HEK293 (cell line): ENCODE data around the gene LRRC15.

Experiments
- CTCF ChIA-PET: fragments of 350-600 bp; formaldehyde crosslinking; extraction: SDS; loops from one replicate; lab custom pipeline; 2021; ENCODE audit warnings: antibody characterized with exemption; lab: Yijun Ruan, JAX
- POLR2A ChIA-PET: fragments of 300-600 bp; formaldehyde crosslinking; extraction: SDS; loops from one replicate; lab custom pipeline; 2020; ENCODE audit warnings: antibody characterized with exemption, inconsistent platforms; lab: Yijun Ruan, JAX
- H3K27ac ChIP-seq: fragments of 200-500 bp; sonication (Bioruptor generic); 2 replicates; pipeline ENCODE4 v1.5.1; 2014; ENCODE audit warnings: low read depth, low read length, control low read depth, inconsistent platforms; ENCODE audit errors: extremely low read depth
- H3K36me3 ChIP-seq, 2 experiments: fragments of 200-500 bp in 1 of 2; sonication (Bioruptor generic) in 1 of 2; 1 replicate in 1 of 2; 2 replicates in 1 of 2; pipeline ENCODE4 v1.5.1; 2014 to 2017; ENCODE audit warnings: inconsistent platforms in 2 of 2, low read length in 2 of 2; ENCODE audit not compliant: control insufficient read depth in 2 of 2, insufficient read depth in 1 of 2
- H3K4me1 ChIP-seq: fragments of 200-500 bp; sonication (Bioruptor generic); 2 replicates; pipeline ENCODE4 v1.5.1; 2014; ENCODE audit warnings: mild to moderate bottlenecking, low read length, inconsistent platforms; ENCODE audit not compliant: control insufficient read depth, insufficient read depth
- H3K4me3 ChIP-seq: 2 replicates; pipeline ENCODE4 v1.5.1; 2011; ENCODE audit warnings: low read depth, mild to moderate bottlenecking, control low read depth, low read length, moderate library complexity
- H3K9me3 ChIP-seq: fragments of 200-500 bp; sonication (Bioruptor generic); 2 replicates; pipeline ENCODE4 v1.5.1; 2014; ENCODE audit warnings: low read depth, low read length, inconsistent platforms; ENCODE audit not compliant: control insufficient read depth, insufficient read depth
- OSR2 ChIP-seq: fragments of 450-650 bp; formaldehyde crosslinking; IDR thresholded peaks from 2 replicates; pipeline ENCODE4 v1.5.1; 2016; ENCODE audit warnings: missing biosample characterization, missing genetic modification characterization
- SCRT2 ChIP-seq: fragments of 450-650 bp; formaldehyde crosslinking; IDR thresholded peaks from 2 replicates; pipeline ENCODE4 v1.5.1; 2016; ENCODE audit warnings: missing biosample characterization, missing genetic modification characterization
- ZBTB20 ChIP-seq: fragments of 450-650 bp; formaldehyde crosslinking; IDR thresholded peaks from 2 replicates; pipeline ENCODE4 v1.5.1; 2016; ENCODE audit warnings: missing biosample characterization, missing genetic modification characterization
- ZFP37 ChIP-seq: fragments of 450-650 bp; formaldehyde crosslinking; IDR thresholded peaks from 2 replicates; pipeline ENCODE4 v1.5.1; 2016; ENCODE audit warnings: missing biosample characterization, missing genetic modification characterization
- ZNF146 ChIP-seq: fragments of 450-650 bp; formaldehyde crosslinking; IDR thresholded peaks from 2 replicates; pipeline ENCODE4 v1.5.1; 2016; ENCODE audit warnings: missing biosample characterization, missing genetic modification characterization
- ZNF175 ChIP-seq: fragments of 450-650 bp; formaldehyde crosslinking; IDR thresholded peaks from 2 replicates; pipeline ENCODE4 v1.5.1; 2016; ENCODE audit warnings: missing biosample characterization, missing genetic modification characterization
- ZNF292 ChIP-seq: fragments of 450-650 bp; formaldehyde crosslinking; IDR thresholded peaks from 2 replicates; pipeline ENCODE4 v1.5.1; 2016; ENCODE audit warnings: low read depth, missing biosample characterization, missing genetic modification characterization, borderline replicate concordance
- ZNF404 ChIP-seq: fragments of 450-650 bp; formaldehyde crosslinking; IDR thresholded peaks from 2 replicates; pipeline ENCODE4 v1.5.1; 2017; ENCODE audit warnings: missing biosample characterization, missing genetic modification characterization
- ZNF433 ChIP-seq: fragments of 450-650 bp; formaldehyde crosslinking; IDR thresholded peaks from 2 replicates; pipeline ENCODE4 v1.5.1; 2016; ENCODE audit warnings: missing biosample characterization, missing genetic modification characterization, low read depth
- ZNF510 ChIP-seq: fragments of 450-650 bp; formaldehyde crosslinking; IDR thresholded peaks from 2 replicates; pipeline ENCODE4 v1.5.1; 2018; ENCODE audit warnings: mild to moderate bottlenecking, missing genetic modification characterization, missing biosample characterization; ENCODE audit not compliant: insufficient replicate concordance
- ZNF610 ChIP-seq: fragments of 450-650 bp; formaldehyde crosslinking; IDR thresholded peaks from 2 replicates; pipeline ENCODE4 v1.5.1; 2016; ENCODE audit warnings: missing biosample characterization, missing genetic modification characterization, borderline replicate concordance
- ZNF660 ChIP-seq: fragments of 450-650 bp; IDR thresholded peaks from 2 replicates; pipeline ENCODE4 v1.5.1; 2018; ENCODE audit warnings: missing biosample characterization, mild to moderate bottlenecking, missing genetic modification characterization
- ZNF76 ChIP-seq: fragments of 450-650 bp; formaldehyde crosslinking; IDR thresholded peaks from 2 replicates; pipeline ENCODE4; 2016; ENCODE audit warnings: low read depth, missing biosample characterization, missing genetic modification characterization, borderline replicate concordance
- ZNF776 ChIP-seq: fragments of 450-650 bp; formaldehyde crosslinking; IDR thresholded peaks from 2 replicates; pipeline ENCODE4 v1.5.0; 2017; ENCODE audit warnings: missing biosample characterization, missing genetic modification characterization, borderline replicate concordance
- ZNF785 ChIP-seq: fragments of 450-650 bp; formaldehyde crosslinking; IDR thresholded peaks from 2 replicates; pipeline ENCODE4 v1.5.1; 2016; ENCODE audit warnings: missing biosample characterization, missing genetic modification characterization
- ZNF837 ChIP-seq: fragments of 450-650 bp; formaldehyde crosslinking; IDR thresholded peaks from 2 replicates; pipeline ENCODE4 v1.5.1; 2016; ENCODE audit warnings: missing biosample characterization, missing genetic modification characterization
- TF ChIP-seq, protein P1 (sequence below): fragments of 450-650 bp; formaldehyde crosslinking; IDR thresholded peaks from 2 replicates; pipeline ENCODE4; 2016; ENCODE audit warnings: missing biosample characterization, missing genetic modification characterization
- TF ChIP-seq, protein P2 (sequence below): fragments of 450-650 bp; formaldehyde crosslinking; IDR thresholded peaks from 2 replicates; pipeline ENCODE4 v1.5.1; 2017; ENCODE audit warnings: missing biosample characterization, missing genetic modification characterization
- TF ChIP-seq, protein P3 (sequence below): fragments of 450-650 bp; formaldehyde crosslinking; conservative IDR thresholded peaks from 2 replicates; pipeline ENCODE4 v1.5.1; 2016; ENCODE audit warnings: low read depth, missing biosample characterization, missing genetic modification characterization
- TF ChIP-seq, protein P4 (sequence below): fragments of 450-650 bp; formaldehyde crosslinking; optimal IDR thresholded peaks from 2 replicates; pipeline ENCODE3; 2016; ENCODE audit warnings: missing biosample characterization, mild to moderate bottlenecking, missing genetic modification characterization
- TF ChIP-seq, protein P5 (sequence below): fragments of 450-650 bp; formaldehyde crosslinking; IDR thresholded peaks from 2 replicates; pipeline ENCODE4 v1.5.1; 2016; ENCODE audit warnings: missing biosample characterization, missing genetic modification characterization

Gene LRRC15

DNA sequence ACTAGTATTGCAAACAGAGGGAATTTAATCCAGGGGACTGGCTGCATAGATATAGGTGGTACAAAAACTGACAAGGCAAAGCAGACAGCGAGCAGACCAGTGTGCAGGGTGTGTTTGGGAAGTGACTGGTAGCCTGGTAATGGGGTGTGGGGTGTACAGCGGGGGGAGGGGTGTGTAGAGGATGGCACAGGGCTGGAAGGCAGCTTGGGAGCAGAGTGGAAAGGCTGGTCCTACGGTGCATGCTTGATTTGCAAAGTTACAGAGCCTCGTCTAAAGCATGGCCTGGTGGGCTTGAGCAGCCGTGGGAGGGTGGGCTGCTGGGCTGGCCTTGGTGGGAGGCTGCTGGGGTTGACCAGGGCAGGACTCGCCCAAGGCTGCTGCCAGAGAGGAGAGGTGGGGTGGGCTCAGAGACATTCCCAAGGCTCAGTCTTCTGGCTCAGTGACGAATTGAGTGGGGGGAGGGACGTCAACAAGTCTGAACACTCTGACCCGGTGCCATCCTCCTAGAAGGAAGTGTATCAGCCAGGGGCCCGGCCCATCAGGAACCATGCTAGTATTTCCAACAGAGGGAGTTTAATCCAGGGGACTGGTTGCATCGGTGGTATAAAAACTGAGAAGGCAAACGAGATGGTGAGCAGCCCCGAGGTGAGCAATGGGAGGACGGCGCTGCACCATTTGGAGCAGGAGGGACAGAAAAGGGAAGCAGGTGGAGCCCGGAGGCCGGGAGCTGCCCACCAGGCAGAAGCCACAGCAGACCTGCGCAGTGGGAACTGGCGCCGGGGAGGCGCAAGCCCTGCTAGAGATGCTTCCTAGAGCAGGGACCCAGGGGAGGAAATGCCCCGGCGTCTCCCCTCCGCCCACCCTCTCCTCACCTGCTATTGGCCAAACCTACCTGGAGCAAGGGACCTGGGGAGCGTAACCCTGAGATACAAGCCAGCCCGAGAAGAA lies 47.6 kb downstream of the LRRC15 start:
- TF ChIP-seq SCRT2 (no peak), ZNF510 (tag by site-specific recombination) (no peak), ZNF292 (tag by site-specific recombination) (no peak), ZNF146 (tag by site-specific recombination) (no peak), OSR2 (tag by site-specific recombination) (no peak), ZNF785 (no peak), ZNF76 (no peak), ZNF610 (tag by site-specific recombination) (no peak), ZNF433 (tag by site-specific recombination) (no peak), ZNF175 (tag by site-specific recombination) (no peak), ZNF837 (no peak), ZFP37 (no peak), ZNF660 (no peak)
- TF ChIP-seq, protein P1, sequence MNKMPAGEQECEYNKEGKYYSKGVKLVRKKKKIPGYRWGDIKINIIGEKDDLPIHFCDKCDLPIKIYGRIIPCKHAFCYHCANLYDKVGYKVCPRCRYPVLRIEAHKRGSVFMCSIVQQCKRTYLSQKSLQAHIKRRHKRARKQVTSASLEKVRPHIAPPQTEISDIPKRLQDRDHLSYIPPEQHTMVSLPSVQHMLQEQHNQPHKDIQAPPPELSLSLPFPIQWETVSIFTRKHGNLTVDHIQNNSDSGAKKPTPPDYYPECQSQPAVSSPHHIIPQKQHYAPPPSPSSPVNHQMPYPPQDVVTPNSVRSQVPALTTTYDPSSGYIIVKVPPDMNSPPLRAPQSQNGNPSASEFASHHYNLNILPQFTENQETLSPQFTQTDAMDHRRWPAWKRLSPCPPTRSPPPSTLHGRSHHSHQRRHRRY (tag by site-specific recombination) = no peak
- TF ChIP-seq, protein P2, sequence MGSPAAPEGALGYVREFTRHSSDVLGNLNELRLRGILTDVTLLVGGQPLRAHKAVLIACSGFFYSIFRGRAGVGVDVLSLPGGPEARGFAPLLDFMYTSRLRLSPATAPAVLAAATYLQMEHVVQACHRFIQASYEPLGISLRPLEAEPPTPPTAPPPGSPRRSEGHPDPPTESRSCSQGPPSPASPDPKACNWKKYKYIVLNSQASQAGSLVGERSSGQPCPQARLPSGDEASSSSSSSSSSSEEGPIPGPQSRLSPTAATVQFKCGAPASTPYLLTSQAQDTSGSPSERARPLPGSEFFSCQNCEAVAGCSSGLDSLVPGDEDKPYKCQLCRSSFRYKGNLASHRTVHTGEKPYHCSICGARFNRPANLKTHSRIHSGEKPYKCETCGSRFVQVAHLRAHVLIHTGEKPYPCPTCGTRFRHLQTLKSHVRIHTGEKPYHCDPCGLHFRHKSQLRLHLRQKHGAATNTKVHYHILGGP = no peak
- Histone ChIP-seq H3K27ac (no peak overlapping the region), H3K4me1 (no peaks in the 10 kb centered on the region), H3K36me3 (no peaks in the 10 kb centered on the region), H3K9me3 (no peaks in the 10 kb centered on the region), H3K4me3 (no peak overlapping the region)
- POLR2A ChIA-PET = no interaction called here
- CTCF ChIA-PET = no interaction called here

DNA sequence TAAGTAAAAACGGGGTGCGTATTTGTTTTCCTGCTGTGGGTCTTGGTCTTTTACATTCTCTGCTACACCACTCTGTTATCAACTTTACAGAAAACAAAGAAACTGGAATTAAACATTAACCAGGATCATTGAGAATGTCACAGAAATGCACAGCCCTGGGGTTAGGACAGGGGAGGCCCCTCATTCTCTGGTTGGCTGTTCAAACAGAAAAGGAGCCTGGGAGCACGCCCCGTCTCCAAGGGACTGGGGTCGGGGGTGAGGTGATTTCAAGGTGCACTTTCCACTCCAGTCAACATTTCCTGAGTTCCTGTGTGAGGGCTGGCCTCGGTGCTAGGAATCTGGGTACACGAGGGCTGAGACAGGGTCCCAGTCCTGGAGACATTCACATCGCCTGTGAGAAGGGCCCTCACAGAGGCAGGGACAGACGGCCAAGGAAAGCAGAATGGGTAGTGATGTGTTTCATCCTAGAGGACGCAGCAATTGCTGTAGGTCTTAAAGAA lies 48.7 kb downstream of the LRRC15 start:
- POLR2A ChIA-PET = no interaction called here
- TF ChIP-seq ZBTB20 (tag by site-specific recombination) = no peak
- TF ChIP-seq ZNF776 (tag by site-specific recombination) = no peak
- TF ChIP-seq, protein P3, sequence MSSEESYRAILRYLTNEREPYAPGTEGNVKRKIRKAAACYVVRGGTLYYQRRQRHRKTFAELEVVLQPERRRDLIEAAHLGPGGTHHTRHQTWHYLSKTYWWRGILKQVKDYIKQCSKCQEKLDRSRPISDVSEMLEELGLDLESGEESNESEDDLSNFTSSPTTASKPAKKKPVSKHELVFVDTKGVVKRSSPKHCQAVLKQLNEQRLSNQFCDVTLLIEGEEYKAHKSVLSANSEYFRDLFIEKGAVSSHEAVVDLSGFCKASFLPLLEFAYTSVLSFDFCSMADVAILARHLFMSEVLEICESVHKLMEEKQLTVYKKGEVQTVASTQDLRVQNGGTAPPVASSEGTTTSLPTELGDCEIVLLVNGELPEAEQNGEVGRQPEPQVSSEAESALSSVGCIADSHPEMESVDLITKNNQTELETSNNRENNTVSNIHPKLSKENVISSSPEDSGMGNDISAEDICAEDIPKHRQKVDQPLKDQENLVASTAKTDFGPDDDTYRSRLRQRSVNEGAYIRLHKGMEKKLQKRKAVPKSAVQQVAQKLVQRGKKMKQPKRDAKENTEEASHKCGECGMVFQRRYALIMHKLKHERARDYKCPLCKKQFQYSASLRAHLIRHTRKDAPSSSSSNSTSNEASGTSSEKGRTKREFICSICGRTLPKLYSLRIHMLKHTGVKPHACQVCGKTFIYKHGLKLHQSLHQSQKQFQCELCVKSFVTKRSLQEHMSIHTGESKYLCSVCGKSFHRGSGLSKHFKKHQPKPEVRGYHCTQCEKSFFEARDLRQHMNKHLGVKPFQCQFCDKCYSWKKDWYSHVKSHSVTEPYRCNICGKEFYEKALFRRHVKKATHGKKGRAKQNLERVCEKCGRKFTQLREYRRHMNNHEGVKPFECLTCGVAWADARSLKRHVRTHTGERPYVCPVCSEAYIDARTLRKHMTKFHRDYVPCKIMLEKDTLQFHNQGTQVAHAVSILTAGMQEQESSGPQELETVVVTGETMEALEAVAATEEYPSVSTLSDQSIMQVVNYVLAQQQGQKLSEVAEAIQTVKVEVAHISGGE (tag by site-specific recombination) = no peak
- TF ChIP-seq, protein P4, sequence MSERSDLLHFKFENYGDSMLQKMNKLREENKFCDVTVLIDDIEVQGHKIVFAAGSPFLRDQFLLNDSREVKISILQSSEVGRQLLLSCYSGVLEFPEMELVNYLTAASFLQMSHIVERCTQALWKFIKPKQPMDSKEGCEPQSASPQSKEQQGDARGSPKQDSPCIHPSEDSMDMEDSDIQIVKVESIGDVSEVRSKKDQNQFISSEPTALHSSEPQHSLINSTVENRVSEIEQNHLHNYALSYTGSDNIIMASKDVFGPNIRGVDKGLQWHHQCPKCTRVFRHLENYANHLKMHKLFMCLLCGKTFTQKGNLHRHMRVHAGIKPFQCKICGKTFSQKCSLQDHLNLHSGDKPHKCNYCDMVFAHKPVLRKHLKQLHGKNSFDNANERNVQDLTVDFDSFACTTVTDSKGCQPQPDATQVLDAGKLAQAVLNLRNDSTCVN (tag by site-specific recombination) = no peak
- no peak for TF ChIP-seq ZNF404 (tag by site-specific recombination)
- TF ChIP-seq, protein P5, sequence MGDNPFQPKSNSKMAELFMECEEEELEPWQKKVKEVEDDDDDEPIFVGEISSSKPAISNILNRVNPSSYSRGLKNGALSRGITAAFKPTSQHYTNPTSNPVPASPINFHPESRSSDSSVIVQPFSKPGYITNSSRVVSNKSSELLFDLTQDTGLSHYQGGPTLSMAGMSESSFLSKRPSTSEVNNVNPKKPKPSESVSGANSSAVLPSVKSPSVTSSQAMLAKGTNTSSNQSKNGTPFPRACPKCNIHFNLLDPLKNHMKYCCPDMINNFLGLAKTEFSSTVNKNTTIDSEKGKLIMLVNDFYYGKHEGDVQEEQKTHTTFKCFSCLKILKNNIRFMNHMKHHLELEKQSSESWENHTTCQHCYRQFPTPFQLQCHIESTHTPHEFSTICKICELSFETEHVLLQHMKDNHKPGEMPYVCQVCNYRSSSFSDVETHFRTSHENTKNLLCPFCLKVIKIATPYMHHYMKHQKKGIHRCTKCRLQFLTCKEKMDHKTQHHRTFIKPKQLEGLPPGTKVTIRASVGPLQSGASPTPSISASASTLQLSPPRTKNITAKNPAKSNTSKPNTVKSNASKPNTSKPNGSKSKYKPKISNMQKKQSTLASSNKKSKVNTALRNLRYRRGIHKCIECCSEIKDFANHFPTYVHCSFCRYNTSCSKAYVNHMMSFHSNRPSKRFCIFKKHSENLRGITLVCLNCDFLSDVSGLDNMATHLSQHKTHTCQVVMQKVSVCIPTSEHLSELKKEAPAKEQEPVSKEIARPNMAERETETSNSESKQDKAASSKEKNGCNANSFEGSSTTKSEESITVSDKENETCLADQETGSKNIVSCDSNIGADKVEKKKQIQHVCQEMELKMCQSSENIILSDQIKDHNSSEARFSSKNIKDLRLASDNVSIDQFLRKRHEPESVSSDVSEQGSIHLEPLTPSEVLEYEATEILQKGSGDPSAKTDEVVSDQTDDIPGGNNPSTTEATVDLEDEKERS (tag by site-specific recombination) = no peak
- no peak overlapping the region for H3K27ac ChIP-seq
- H3K9me3 ChIP-seq = no peaks in the 10 kb centered on the region
- CTCF ChIA-PET = no interaction called here
- H3K4me3 ChIP-seq = no peak overlapping the region
- no peaks in the 10 kb centered on the region for H3K4me1 ChIP-seq
- no peaks in the 10 kb centered on the region for H3K36me3 ChIP-seq
